Hindlimb muscle (tissue), 1 donor: ENCODE results near the gene OCLN. TPM values are rescaled to one million over a fixed set of nuclear protein-coding genes. Genes with fewer than 3 reads are reported as not detected.
"Not testable (repeated sequence)": the region's sequence is repeated elsewhere in the genome, so short reads cannot be mapped to it uniquely, and the experiment has no call there.

Source experiments
- DNase-seq: peaks from one replicate; pipeline ENCODE4 v3.0.0-alpha.2; 2013
- polyA plus RNA-seq: library from polyadenylated mRNA; unstranded; fragments of 120-200 nt; gene quantifications from one replicate; pipeline ENCODE4 v1.2.1, GENCODE V29; 2013; ENCODE audit not compliant: insufficient read length

The OCLN gene
- 1.6 TPM for polyA plus RNA-seq

GRCh38 chr5:69492391-69492922 lies at the start of gene OCLN:
Gene OCLN, plus strand, starts transcription at chr5:69492790. Its CDS starts 11,455 bp downstream, at chr5:69504245.
- DNase-seq = no peak

- no peak for DNase-seq
These were observed 48.3 kb upstream of the OCLN start for GRCh38 chr5:69444127-69444754.

GRCh38 chr5:69449511-69449910 lies 43.1 kb upstream of the OCLN start:
- DNase-seq = no peak

GRCh38 chr5:69450116-69450515 lies 42.5 kb upstream of the OCLN start:
- no peak for DNase-seq

GRCh38 chr5:69450527-69450926 lies 42.1 kb upstream of the OCLN start:
- DNase-seq = not testable (repeated sequence)

GRCh38 chr5:69451941-69452647 lies 40.5 kb upstream of the OCLN start:
- DNase-seq = no peak

GRCh38 chr5:69453487-69453886 lies 39.1 kb upstream of the OCLN start:
- DNase-seq = not testable (repeated sequence)

- DNase-seq = no peak
These were observed 37.9 kb upstream of the OCLN start for GRCh38 chr5:69454460-69455249.

GRCh38 chr5:69455428-69455988 lies 37.1 kb upstream of the OCLN start:
- DNase-seq = not testable (repeated sequence)

- no peak for DNase-seq
These were observed 30.4 kb upstream of the OCLN start for GRCh38 chr5:69462170-69462569.

GRCh38 chr5:69466375-69466774 lies 26.2 kb upstream of the OCLN start:
- DNase-seq = not testable (repeated sequence)

- no peak for DNase-seq
These were observed 25.0 kb upstream of the OCLN start for GRCh38 chr5:69467442-69468225.

- no peak for DNase-seq
These were observed 24.0 kb upstream of the OCLN start for GRCh38 chr5:69468631-69469030.

- not testable (repeated sequence) for DNase-seq
These were observed 21.1 kb upstream of the OCLN start for GRCh38 chr5:69471516-69471915.

GRCh38 chr5:69472535-69473143 lies 20.0 kb upstream of the OCLN start:
- not testable (repeated sequence) for DNase-seq

GRCh38 chr5:69477170-69477569 lies 15.4 kb upstream of the OCLN start:
- no peak for DNase-seq

GRCh38 chr5:69478296-69478695 lies 14.3 kb upstream of the OCLN start:
- not testable (repeated sequence) for DNase-seq

- no peak for DNase-seq
These were observed 7.7 kb upstream of the OCLN start for GRCh38 chr5:69484891-69485290.

- no peak for DNase-seq
These were observed 7.1 kb upstream of the OCLN start for GRCh38 chr5:69485471-69485870.

- no peak for DNase-seq
These were observed 3.3 kb upstream of the OCLN start for GRCh38 chr5:69489246-69489645.

GRCh38 chr5:69491027-69491426 lies 1.6 kb upstream of the OCLN start:
- DNase-seq = no peak
